Stimulated activated effector memory CD8-positive, alpha-beta T cell treated with anti-CD3 and anti-CD28 coated beads, Interleukin-12 subunit alpha, Interleukin-12 subunit beta, amount 100 ng/mL, for 72 hours (primary cell): ENCODE data around the gene GSTA3.
A peak's percentile ranks its signal among the peaks of the same experiment; 100 is the strongest.
"Not testable (repeated sequence)": the region's sequence is repeated elsewhere in the genome, so short reads cannot be mapped to it uniquely, and the experiment has no call there.

Experiments
- ATAC-seq: fragments of 150-1000 bp; cut with Tn5 transposase; 2 replicates; pipeline ENCODE4 v1.10.0; 2021
- DNase-seq, 2 donors: peaks; one replicate each; pipeline ENCODE4 v3.0.0; 2021 to 2022; ENCODE audit warnings: low spot score in 2 of 2
- H3K27ac Mint-ChIP-seq: one replicate; pipeline ENCODE4 v1.8.0; 2022; ENCODE audit warnings: mild to moderate bottlenecking, mixed read lengths
- H3K36me3 Mint-ChIP-seq: one replicate; pipeline ENCODE4 v1.8.0; 2022; ENCODE audit warnings: mild to moderate bottlenecking, mixed read lengths
- H3K4me1 Mint-ChIP-seq: one replicate; pipeline ENCODE4 v1.8.0; 2022; ENCODE audit warnings: mixed read lengths
- H3K4me3 Mint-ChIP-seq: one replicate; pipeline ENCODE4 v1.8.0; 2022; ENCODE audit warnings: mild to moderate bottlenecking, mixed read lengths
- H3K9me3 Mint-ChIP-seq: one replicate; pipeline ENCODE4 v1.8.0; 2022; ENCODE audit warnings: mixed read lengths

GSTA3 gene

GRCh38 chr6:52909531-52909930, at the start of gene GSTA3:
TSS of gene GSTA3 (minus strand) at chr6:52909698. CDS start at chr6:52905834, 3,864 bp downstream.
- H3K27ac Mint-ChIP-seq = no peak within 1 kb of the TSS
- no peak within 1 kb of the TSS for H3K4me3 Mint-ChIP-seq
- no peaks in the 10 kb centered on the region for H3K9me3 Mint-ChIP-seq
- H3K4me1 Mint-ChIP-seq = no peaks in the 10 kb centered on the region
- no peak for ATAC-seq
- DNase-seq = no peak
- no peaks in the 10 kb centered on the region for H3K36me3 Mint-ChIP-seq

DNA sequence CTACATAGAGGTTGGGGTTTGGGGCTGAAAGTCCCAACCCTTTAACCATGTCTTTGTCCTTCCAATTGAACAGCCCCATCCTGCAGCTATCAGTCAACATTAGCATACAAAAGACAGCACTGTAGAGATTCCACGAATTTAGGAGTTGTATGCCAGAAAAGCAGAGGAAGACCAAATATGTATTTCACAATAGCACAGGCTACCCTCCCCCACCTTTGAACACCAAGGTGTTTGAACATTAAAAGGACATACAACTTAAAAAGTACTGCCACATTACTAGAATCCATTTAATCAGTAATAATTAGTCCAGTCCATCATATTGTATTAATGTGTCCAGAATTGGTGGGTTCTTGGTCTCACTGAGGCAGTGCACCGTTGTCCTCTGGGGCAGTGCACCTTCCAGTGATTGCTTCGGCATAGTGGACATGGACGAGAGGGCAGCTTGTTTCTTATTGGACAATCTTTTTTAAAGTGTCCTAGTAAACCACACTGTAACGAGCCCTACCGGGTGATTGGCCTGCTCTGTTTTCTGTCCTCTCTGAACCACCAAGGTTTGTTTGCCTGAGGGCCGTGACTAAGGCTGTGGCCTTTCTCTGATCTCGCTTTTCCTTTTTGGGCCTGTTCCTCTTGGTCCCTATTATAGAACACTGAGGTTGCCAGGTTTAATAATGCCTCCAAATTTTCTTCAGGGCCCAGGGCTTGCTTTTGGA, 49.2 kb upstream of the GSTA3 start:
- peaks cover 10% of the 10 kb centered on the region for H3K4me1 Mint-ChIP-seq
- no peak for ATAC-seq
- no peak overlapping the region for H3K4me3 Mint-ChIP-seq
- no peaks in the 10 kb centered on the region for H3K9me3 Mint-ChIP-seq
- H3K27ac Mint-ChIP-seq = no peak overlapping the region
- H3K36me3 Mint-ChIP-seq = no peaks in the 10 kb centered on the region
- DNase-seq = no peak

- Mint-ChIP-seq H3K9me3 (no peaks in the 10 kb centered on the region), H3K27ac (no peak overlapping the region), H3K4me1 (peaks cover 10% of the 10 kb centered on the region), H3K4me3 (no peak overlapping the region), H3K36me3 (no peaks in the 10 kb centered on the region)
- ATAC-seq = no peak
- no peak for DNase-seq
Measured at GRCh38 chr6:52955871-52956270, 46.4 kb upstream of the GSTA3 start.

- H3K27ac Mint-ChIP-seq = no peak overlapping the region
- DNase-seq = no peak
- no peaks in the 10 kb centered on the region for H3K9me3 Mint-ChIP-seq
- H3K4me3 Mint-ChIP-seq = no peak overlapping the region
- ATAC-seq = peak; percentile 79
- H3K4me1 Mint-ChIP-seq = peaks cover 10% of the 10 kb centered on the region
- H3K36me3 Mint-ChIP-seq = no peaks in the 10 kb centered on the region
Measured at GRCh38 chr6:52953911-52954839, 44.7 kb upstream of the GSTA3 start.

DNA sequence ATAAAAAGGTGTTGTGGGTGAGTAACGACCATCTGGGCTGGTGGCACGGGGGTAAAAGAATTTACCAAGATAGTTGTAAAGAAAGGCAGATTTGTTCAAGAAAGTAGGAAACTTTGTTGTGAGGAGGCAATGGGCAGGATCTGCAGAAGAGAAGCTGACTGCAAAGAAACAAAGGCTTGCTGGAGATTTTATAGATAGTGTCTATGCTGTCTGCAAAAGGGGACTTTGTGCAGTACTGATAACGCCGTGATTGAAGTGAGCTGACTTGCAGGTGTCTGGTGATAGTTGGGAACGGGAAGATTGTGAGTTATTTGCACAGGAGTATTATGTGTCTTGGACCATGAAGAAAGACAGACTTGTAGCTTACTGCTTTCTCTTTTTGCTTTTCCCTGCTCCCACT, 36.8 kb upstream of the GSTA3 start:
- Mint-ChIP-seq H3K4me3 (no peak overlapping the region), H3K9me3 (no peaks in the 10 kb centered on the region)

GRCh38 chr6:52942821-52943220, 33.3 kb upstream of the GSTA3 start:
- peak overlapping the region; percentile 16 for H3K27ac Mint-ChIP-seq
- not testable (repeated sequence) for H3K4me1 Mint-ChIP-seq, H3K4me3 Mint-ChIP-seq, H3K36me3 Mint-ChIP-seq, DNase-seq, H3K9me3 Mint-ChIP-seq, ATAC-seq

More for the DNA sequence above, 36.8 kb upstream of the GSTA3 start:
- ATAC-seq (no peak), DNase-seq (no peak)
- no peaks in the 10 kb centered on the region for H3K36me3 Mint-ChIP-seq
- H3K4me1 Mint-ChIP-seq = no peaks in the 10 kb centered on the region
- H3K27ac Mint-ChIP-seq = no peak overlapping the region

DNA sequence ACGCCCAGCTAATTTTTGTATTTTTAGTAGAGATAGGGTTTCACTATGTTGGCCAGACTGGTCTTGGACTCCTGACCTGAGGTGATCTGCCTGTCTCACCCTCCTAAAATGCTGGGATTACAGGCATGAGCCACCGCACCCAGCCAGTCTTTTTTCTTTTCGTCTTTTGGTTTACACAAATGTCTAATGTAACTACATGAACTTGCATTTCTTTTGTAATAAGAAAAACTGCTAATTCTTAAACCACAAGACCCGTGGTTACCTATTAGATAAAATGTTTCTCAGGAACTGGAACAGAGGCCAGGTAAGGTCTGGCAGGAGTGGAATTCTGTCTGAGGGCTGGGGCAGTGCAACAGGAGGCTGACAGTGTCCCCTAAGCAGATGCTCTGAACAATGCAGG, 32.7 kb upstream of the GSTA3 start:
- Mint-ChIP-seq H3K4me1 (no peaks in the 10 kb centered on the region), H3K36me3 (no peaks in the 10 kb centered on the region), H3K4me3 (no peak overlapping the region), H3K9me3 (no peaks in the 10 kb centered on the region), H3K27ac (peak overlapping the region; percentile 16)
- DNase-seq (no peak), ATAC-seq (no peak)

DNA sequence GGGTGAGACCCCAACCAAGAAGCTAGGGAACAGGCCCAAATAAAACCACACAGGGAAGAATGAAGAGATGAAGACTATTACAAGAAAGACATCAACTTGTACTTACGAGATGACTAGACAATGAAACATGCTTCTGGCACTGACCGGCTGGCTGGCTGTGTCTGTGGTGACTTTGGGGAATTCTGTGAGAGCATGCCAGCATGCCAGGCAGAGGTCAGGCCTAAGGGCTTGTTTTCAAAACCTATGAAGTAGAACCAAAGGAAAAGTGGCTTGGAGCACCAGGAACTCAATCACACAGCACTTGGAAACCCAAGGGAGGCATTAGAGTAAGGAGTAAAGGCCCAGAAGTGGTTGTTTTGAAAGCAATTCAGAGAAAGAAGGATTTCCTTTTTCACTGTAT, 28.4 kb upstream of the GSTA3 start:
- H3K36me3 Mint-ChIP-seq = no peaks in the 10 kb centered on the region
- no peaks in the 10 kb centered on the region for H3K4me1 Mint-ChIP-seq
- no peak for DNase-seq
- ATAC-seq = no peak
- H3K27ac Mint-ChIP-seq = no peak overlapping the region
- H3K9me3 Mint-ChIP-seq = no peaks in the 10 kb centered on the region
- H3K4me3 Mint-ChIP-seq = no peak overlapping the region

DNA sequence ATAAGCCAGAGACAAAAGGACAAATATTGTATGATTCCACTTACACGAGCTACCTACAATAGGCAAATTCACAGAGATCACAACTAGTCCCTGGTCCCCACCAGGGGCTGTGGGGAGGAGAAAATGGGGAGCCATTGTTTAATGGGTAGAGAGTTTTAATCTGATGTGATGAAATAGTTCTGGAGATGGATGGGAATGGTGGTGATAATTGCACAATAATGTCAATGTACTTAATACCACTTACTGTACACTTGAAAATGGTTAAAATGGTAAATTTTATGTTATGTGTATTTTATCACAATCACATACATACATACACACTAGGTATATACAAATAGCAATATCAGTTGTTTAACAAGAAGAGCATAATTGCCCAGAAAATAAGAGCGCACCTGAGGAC, 24.3 kb upstream of the GSTA3 start:
- no peak for ATAC-seq
- Mint-ChIP-seq H3K27ac (no peak overlapping the region), H3K4me1 (no peaks in the 10 kb centered on the region), H3K36me3 (no peaks in the 10 kb centered on the region), H3K4me3 (no peak overlapping the region), H3K9me3 (no peaks in the 10 kb centered on the region)
- DNase-seq = no peak

- Mint-ChIP-seq H3K4me1 (no peaks in the 10 kb centered on the region), H3K4me3 (no peak overlapping the region), H3K27ac (no peak overlapping the region), H3K36me3 (no peaks in the 10 kb centered on the region), H3K9me3 (no peaks in the 10 kb centered on the region)
- no peak for ATAC-seq
- no peak for DNase-seq
Measured at GRCh38 chr6:52931351-52931750, 21.9 kb upstream of the GSTA3 start.

DNA sequence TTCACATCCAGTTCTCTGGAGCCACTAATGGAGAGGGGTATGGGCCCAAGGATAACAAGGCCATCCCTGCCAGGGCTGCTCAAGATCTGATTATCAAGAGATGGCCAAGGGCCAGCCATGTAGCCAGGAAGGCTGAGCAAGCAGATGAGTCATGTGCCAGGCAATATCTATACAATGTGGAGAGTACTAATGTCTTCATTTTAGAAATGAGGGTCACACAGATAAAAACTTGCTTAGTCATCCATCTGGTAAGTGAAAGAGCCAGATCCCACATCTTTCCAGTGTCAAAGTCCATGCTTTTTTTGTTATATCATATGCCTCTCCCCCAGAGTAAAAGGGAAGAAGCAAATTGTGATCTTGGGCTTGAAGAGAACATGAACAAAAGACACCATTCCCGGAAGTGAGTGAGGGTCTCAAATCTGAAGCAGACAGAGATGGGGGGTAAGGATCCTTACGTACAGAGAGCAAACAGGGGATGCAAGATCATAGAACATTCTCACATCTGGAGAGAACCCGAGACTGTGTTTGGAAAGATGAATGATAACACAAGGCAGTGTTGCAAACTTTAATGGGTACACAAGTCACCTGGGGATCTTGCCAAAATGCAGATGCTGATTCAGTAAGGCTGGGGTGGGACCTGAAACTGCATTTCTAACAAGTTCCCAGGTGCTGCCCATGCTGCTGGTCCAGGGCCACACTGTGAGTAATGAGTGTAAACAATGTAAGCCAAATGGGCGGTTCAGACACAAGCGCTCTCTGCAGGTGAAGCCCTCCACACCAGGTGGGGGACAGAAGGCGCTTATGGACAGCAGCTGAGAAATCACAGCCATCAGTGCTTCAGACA, 20.0 kb upstream of the GSTA3 start:
- no peaks in the 10 kb centered on the region for H3K9me3 Mint-ChIP-seq
- no peak overlapping the region for H3K27ac Mint-ChIP-seq
- H3K4me3 Mint-ChIP-seq = no peak overlapping the region
- peak; percentile 77 for ATAC-seq
- H3K36me3 Mint-ChIP-seq = no peaks in the 10 kb centered on the region
- no peaks in the 10 kb centered on the region for H3K4me1 Mint-ChIP-seq
- no peak for DNase-seq

DNA sequence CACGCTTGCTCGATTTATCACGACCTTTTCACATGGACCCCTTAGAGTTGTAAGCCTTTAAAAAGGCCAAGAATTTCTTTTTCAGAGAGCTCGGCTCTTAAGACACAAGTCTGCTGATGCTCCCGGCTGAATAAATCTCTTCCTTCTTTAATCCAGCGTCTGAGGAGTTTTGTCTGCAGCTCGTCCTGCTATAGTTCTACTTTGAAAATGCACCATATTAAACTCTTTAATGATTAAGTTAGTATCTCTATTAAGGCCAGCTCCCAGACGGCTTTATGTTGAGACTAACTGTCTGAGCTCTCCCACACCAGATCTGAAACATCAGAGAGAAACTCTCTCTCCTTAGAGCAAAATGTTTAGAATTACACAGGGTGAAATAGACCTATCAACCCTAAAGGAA, 18.0 kb upstream of the GSTA3 start:
- no peaks in the 10 kb centered on the region for H3K36me3 Mint-ChIP-seq
- DNase-seq (no peak), ATAC-seq (no peak)
- no peaks in the 10 kb centered on the region for H3K9me3 Mint-ChIP-seq
- no peak overlapping the region for H3K4me3 Mint-ChIP-seq
- H3K27ac Mint-ChIP-seq = no peak overlapping the region
- peaks cover 4% of the 10 kb centered on the region for H3K4me1 Mint-ChIP-seq

DNA sequence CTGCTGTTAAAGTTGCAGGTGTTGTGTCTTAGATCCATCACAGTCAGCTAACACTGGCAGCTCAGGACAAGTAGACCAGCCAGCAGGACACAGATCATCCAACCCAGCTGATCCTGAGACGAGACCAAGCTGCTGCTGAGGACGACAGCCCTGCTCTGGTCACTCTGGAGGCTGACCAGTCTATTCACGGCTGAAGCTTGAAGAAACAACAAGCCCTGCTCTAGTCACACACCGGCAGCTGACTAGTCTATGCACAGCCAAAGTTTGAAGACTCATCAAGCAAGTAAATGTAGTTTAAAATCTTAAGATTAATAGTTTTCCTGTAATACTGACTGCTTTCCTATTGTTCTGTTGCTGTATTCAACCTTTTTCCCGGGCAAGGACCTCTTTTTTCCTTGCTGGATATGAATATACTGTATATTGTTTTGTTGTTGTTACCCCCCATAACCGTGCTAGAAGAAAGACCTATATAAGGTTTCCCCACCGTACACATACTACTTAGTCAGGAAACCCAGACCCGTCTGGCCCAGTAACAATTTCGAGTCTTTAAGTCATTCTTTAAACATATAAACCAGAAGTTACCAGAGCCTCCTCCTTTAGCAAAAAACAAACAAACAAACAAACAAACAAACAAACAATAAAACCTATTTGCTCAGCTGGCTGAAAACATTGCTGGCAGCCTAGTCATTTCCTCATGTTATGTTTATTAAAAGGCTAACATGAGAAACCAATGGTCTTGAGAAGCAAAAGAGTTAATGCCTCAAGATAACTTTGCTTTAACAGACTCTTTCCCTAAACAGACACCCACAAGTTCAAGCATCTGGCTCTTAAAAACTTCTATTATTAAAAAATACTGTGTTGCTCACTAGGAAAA, 16.7 kb upstream of the GSTA3 start:
- DNase-seq (no peak), ATAC-seq (no peak)
- Mint-ChIP-seq H3K4me3 (no peak overlapping the region), H3K27ac (no peak overlapping the region), H3K9me3 (no peaks in the 10 kb centered on the region), H3K4me1 (peaks cover 4% of the 10 kb centered on the region), H3K36me3 (no peaks in the 10 kb centered on the region)

DNA sequence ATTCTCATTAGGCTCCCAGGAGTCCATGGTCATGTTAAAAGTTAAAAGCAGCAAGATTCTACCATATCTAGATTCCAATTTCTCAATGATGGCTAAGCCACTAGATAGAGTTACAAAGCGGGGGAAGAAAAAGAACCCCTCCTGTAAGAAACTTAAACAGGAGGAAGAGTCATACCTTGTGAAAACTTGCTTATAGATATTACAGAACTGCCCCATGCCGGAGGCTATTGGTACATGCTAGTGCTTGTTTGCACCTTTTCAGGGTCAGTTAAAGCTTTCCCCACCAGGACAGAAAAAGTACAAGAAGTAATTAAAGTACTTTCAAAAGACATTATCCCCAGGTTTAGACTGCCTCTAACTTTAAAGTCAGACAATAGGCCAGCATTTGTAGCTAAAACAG, 15.5 kb upstream of the GSTA3 start:
- Mint-ChIP-seq H3K36me3 (no peaks in the 10 kb centered on the region), H3K4me3 (no peak overlapping the region), H3K27ac (no peak overlapping the region), H3K9me3 (no peaks in the 10 kb centered on the region), H3K4me1 (peaks cover 4% of the 10 kb centered on the region)
- ATAC-seq = no peak
- DNase-seq = no peak
